HepG2 (cell line): ENCODE measurements around the gene LTB4R2. TPM values are rescaled to one million over a fixed set of nuclear protein-coding genes. Genes with fewer than 3 reads are reported as not detected.
A peak's percentile ranks its signal among the peaks of the same experiment; 100 is the strongest.

Experiments
- DNMT1 ChIP-seq: sonication (generic); formaldehyde crosslinking; IDR thresholded peaks from 2 replicates; pipeline ENCODE4 v1.5.1; 2020; ENCODE audit warnings: mild to moderate bottlenecking, missing genetic modification reagents
- DPF2 ChIP-seq: sonication (generic); formaldehyde crosslinking; IDR thresholded peaks from 2 replicates; pipeline ENCODE4 v1.4.0; 2020; ENCODE audit warnings: mild to moderate bottlenecking, low read depth, missing genetic modification reagents, borderline replicate concordance
- ELF1 ChIP-seq: sonication (generic); formaldehyde crosslinking; IDR thresholded peaks from 2 replicates; pipeline ENCODE4 v1.4.0; 2020; ENCODE audit warnings: missing genetic modification reagents
- FOXK2 ChIP-seq: fragments of 450-650 bp; IDR thresholded peaks from 2 replicates; pipeline ENCODE4 v1.6.1; 2016
- HES4 ChIP-seq: sonication (generic); formaldehyde crosslinking; IDR thresholded peaks from 2 replicates; pipeline ENCODE4 v1.9.0; 2021; ENCODE audit warnings: mild to moderate bottlenecking, missing genetic modification reagents, borderline replicate concordance
- HNRNPL ChIP-seq: fragments of 200-400 bp; formaldehyde crosslinking; IDR thresholded peaks from 2 replicates; pipeline ENCODE4 v1.6.1; 2017; ENCODE audit warnings: mild to moderate bottlenecking, low read depth, low read length
- RAD21 ChIP-seq: fragments of 450-650 bp; formaldehyde crosslinking; IDR thresholded peaks from 2 replicates; pipeline ENCODE4 v1.5.0; 2020; ENCODE audit warnings: mild to moderate bottlenecking
- SNAI1 ChIP-seq: sonication (generic); formaldehyde crosslinking; IDR thresholded peaks from 2 replicates; pipeline ENCODE4 v1.5.0; 2020; ENCODE audit warnings: mild to moderate bottlenecking, missing genetic modification reagents, borderline replicate concordance
- TSC22D2 ChIP-seq: sonication (generic); formaldehyde crosslinking; IDR thresholded peaks from 2 replicates; pipeline ENCODE4 v1.5.1; 2020; ENCODE audit warnings: missing genetic modification reagents, mild to moderate bottlenecking, borderline replicate concordance
- ZBTB34 ChIP-seq: sonication (generic); formaldehyde crosslinking; IDR thresholded peaks from 2 replicates; pipeline ENCODE4 v1.8.0; 2022; ENCODE audit warnings: mild to moderate bottlenecking, missing genetic modification reagents
- ZBTB7B ChIP-seq: sonication (generic); formaldehyde crosslinking; IDR thresholded peaks from 2 replicates; pipeline ENCODE4 v1.4.0; 2020; ENCODE audit warnings: missing genetic modification reagents
- ZKSCAN8 ChIP-seq: IDR thresholded peaks from 2 replicates; pipeline ENCODE4 v1.6.1; 2016; ENCODE audit warnings: borderline replicate concordance, missing genetic modification reagents, missing compliant biosample characterization
- ZMAT3 ChIP-seq: sonication (generic); formaldehyde crosslinking; conservative IDR thresholded peaks from 2 replicates; pipeline ENCODE4 v1.7.0; 2021; ENCODE audit warnings: missing genetic modification reagents
- ZNF225 ChIP-seq: sonication (generic); formaldehyde crosslinking; IDR thresholded peaks from 2 replicates; pipeline ENCODE4 v1.4.0; 2020; ENCODE audit warnings: mild to moderate bottlenecking, missing genetic modification reagents
- ZNF367 ChIP-seq: sonication (generic); formaldehyde crosslinking; IDR thresholded peaks from 2 replicates; pipeline ENCODE4 v1.4.0; 2020; ENCODE audit warnings: missing genetic modification reagents, borderline replicate concordance
- ZNF543 ChIP-seq: sonication (generic); formaldehyde crosslinking; IDR thresholded peaks from 2 replicates; pipeline ENCODE4 v1.4.0; 2020; ENCODE audit warnings: mild to moderate bottlenecking, missing genetic modification reagents
- ZNF557 ChIP-seq: sonication (generic); formaldehyde crosslinking; IDR thresholded peaks from 2 replicates; pipeline ENCODE4 v1.4.0; 2020; ENCODE audit warnings: missing genetic modification reagents
- ZNF564 ChIP-seq: sonication (generic); formaldehyde crosslinking; IDR thresholded peaks from 2 replicates; pipeline ENCODE4 v1.8.1; 2023; ENCODE audit warnings: mild to moderate bottlenecking, missing genetic modification reagents
- ZNF614 ChIP-seq: IDR thresholded peaks from 2 replicates; pipeline ENCODE4 v1.6.1; 2018; ENCODE audit warnings: missing biosample characterization, missing genetic modification reagents, inconsistent platforms, borderline replicate concordance
- ZNF644 ChIP-seq: IDR thresholded peaks from 2 replicates; pipeline ENCODE4 v1.6.1; 2016; ENCODE audit warnings: low read depth
- ZNF674 ChIP-seq: sonication (generic); formaldehyde crosslinking; IDR thresholded peaks from 2 replicates; pipeline ENCODE4 v1.5.0; 2020; ENCODE audit warnings: low read depth, mild to moderate bottlenecking, missing genetic modification reagents
- ZNF816 ChIP-seq: sonication (generic); formaldehyde crosslinking; IDR thresholded peaks from 2 replicates; pipeline ENCODE4 v1.8.0; 2022; ENCODE audit warnings: missing genetic modification reagents, mild to moderate bottlenecking, borderline replicate concordance
- polyA plus RNA-seq, 8 experiments: library from polyadenylated mRNA; depleted of rRNA in 3 of 8; stranded (reverse) in 7 of 8; unstranded in 1 of 8; fragments of >200 nt; fragmentation: Illumina TruSeq in 4 of 8; extraction: Trizol in 4 of 8; gene quantifications; 2 replicates each; pipeline versions ENCODE4 v1.2.1 to v1.2.3, GENCODE V29; 2011 to 2016; ENCODE audit warnings: low read depth in 4 of 8, missing spikeins in 1 of 8, mixed read lengths in 1 of 8; ENCODE audit not compliant: insufficient read depth in 1 of 8
- total RNA-seq, 5 experiments: library from RNA; depleted of rRNA; stranded (reverse); fragments of >200 nt; fragmentation: Illumina TruSeq; extraction: Trizol; gene quantifications; 2 replicates each; pipeline ENCODE4 v1.2.3, GENCODE V29; 2016; ENCODE audit warnings: low read depth in 1 of 5
- TF ChIP-seq, protein P1 (sequence below): sonication (generic); formaldehyde crosslinking; conservative IDR thresholded peaks from 2 replicates; pipeline ENCODE4 v1.4.0; 2020; ENCODE audit warnings: missing genetic modification reagents
- TF ChIP-seq, protein P2 (sequence below): sonication (generic); formaldehyde crosslinking; conservative IDR thresholded peaks from 2 replicates; pipeline ENCODE4 v1.8.0; 2022; ENCODE audit warnings: missing genetic modification reagents
- TF ChIP-seq, protein P3 (sequence below): IDR thresholded peaks from 2 replicates; pipeline ENCODE4 v1.6.1; 2016; ENCODE audit warnings: mild to moderate bottlenecking

LTB4R2 gene
- total and polyA plus RNA-seq, 2 of the 13 experiments (the other 11 are each of a cell fraction or from before 2014, with no cell fraction given): 3.9 to 6.9 TPM

GRCh38 chr14:24299255-24300191 lies 10.4 kb upstream of the LTB4R2 start, which contains the start of the genes DHRS1 and NOP9 (continued):
- no peak for TF ChIP-seq ZBTB7B
- peak; percentile 84; the same call in 1 of the 2 replicates for TF ChIP-seq SNAI1 (CRISPR knock-in tag)
- peak; percentile 88; the same call in 1 of the 2 replicates for TF ChIP-seq ZMAT3 (CRISPR knock-in tag)
- peak; percentile 95; the same call in 1 of the 2 replicates for TF ChIP-seq ZNF614 (CRISPR knock-in tag)
- TF ChIP-seq, protein P1, sequence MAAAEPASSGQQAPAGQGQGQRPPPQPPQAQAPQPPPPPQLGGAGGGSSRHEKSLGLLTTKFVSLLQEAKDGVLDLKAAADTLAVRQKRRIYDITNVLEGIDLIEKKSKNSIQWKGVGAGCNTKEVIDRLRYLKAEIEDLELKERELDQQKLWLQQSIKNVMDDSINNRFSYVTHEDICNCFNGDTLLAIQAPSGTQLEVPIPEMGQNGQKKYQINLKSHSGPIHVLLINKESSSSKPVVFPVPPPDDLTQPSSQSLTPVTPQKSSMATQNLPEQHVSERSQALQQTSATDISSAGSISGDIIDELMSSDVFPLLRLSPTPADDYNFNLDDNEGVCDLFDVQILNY (CRISPR knock-in tag): peak; percentile 76
- TF ChIP-seq, protein P2, sequence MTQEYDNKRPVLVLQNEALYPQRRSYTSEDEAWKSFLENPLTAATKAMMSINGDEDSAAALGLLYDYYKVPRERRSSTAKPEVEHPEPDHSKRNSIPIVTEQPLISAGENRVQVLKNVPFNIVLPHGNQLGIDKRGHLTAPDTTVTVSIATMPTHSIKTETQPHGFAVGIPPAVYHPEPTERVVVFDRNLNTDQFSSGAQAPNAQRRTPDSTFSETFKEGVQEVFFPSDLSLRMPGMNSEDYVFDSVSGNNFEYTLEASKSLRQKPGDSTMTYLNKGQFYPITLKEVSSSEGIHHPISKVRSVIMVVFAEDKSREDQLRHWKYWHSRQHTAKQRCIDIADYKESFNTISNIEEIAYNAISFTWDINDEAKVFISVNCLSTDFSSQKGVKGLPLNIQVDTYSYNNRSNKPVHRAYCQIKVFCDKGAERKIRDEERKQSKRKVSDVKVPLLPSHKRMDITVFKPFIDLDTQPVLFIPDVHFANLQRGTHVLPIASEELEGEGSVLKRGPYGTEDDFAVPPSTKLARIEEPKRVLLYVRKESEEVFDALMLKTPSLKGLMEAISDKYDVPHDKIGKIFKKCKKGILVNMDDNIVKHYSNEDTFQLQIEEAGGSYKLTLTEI: no peak
- TF ChIP-seq RAD21 (CRISPR knock-in tag): peak; percentile 54; the same call in 1 of the 2 replicates
- peak; percentile 86 for TF ChIP-seq HES4
- TF ChIP-seq DNMT1 (CRISPR knock-in tag): peak; percentile 97
- peak; percentile 97 for TF ChIP-seq ZNF816 (CRISPR knock-in tag)
- 0 out of 2 replicates have a peak, but pooled peaks have one; percentile 2 for TF ChIP-seq ZNF644
- no peak; the same call in 1 of the 2 replicates for TF ChIP-seq DPF2 (CRISPR knock-in tag)
- peak; percentile 18; the same call in 1 of the 2 replicates for TF ChIP-seq ZNF674 (CRISPR knock-in tag)
- peak; percentile 86 for TF ChIP-seq FOXK2
- TF ChIP-seq ZBTB34 (CRISPR knock-in tag): 0 out of 2 replicates have a peak, but pooled peaks have one; percentile 15
- TF ChIP-seq ZNF543: peak; percentile 95
- TF ChIP-seq ZNF557 (CRISPR knock-in tag): peak; percentile 91
- peak; percentile 96 for TF ChIP-seq TSC22D2
- TF ChIP-seq ZNF367 (CRISPR knock-in tag): peak; percentile 4; the same call in 1 of the 2 replicates
- TF ChIP-seq HNRNPL: 0 out of 2 replicates have a peak, but pooled peaks have one; percentile 74
- TF ChIP-seq ZNF564: no peak
- no peak; the same call in 1 of the 2 replicates for TF ChIP-seq ZKSCAN8 (CRISPR knock-in tag)
- peak; percentile 85 for TF ChIP-seq ZNF225 (CRISPR knock-in tag)
- TF ChIP-seq, protein P3, sequence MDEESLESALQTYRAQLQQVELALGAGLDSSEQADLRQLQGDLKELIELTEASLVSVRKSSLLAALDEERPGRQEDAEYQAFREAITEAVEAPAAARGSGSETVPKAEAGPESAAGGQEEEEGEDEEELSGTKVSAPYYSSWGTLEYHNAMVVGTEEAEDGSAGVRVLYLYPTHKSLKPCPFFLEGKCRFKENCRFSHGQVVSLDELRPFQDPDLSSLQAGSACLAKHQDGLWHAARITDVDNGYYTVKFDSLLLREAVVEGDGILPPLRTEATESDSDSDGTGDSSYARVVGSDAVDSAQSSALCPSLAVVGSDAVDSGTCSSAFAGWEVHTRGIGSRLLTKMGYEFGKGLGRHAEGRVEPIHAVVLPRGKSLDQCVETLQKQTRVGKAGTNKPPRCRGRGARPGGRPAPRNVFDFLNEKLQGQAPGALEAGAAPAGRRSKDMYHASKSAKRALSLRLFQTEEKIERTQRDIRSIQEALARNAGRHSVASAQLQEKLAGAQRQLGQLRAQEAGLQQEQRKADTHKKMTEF (CRISPR knock-in tag): peak; percentile 99
- TF ChIP-seq ELF1 (CRISPR knock-in tag): peak; percentile 88
